ENCODE data around the gene STYX.
A peak's percentile ranks its signal among the peaks of the same experiment; 100 is the strongest.
"Not testable (repeated sequence)": the region's sequence is repeated elsewhere in the genome, so short reads cannot be mapped to it uniquely, and the experiment has no call there.

STYX gene

DNA sequence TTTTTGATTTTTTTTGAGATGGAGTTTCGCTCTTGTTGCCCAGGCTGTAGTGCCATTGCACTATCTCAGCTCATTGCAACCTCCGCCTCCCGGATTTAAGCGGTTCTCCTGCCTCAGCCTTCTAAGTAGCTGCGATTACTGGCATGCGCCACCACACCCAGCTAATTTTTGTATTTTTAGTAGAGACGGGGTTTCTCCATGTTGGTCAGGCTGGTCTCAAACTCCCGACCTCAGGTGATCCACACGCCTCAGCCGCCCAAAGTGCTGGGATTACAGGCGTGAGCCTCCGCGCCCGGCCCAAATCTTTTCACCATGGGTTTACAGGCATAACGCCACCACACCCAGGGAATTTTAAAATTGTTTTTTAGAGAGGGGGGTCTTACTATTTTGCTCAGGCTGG lies 931 bp upstream of the STYX start:
- DNase-seq, result not testable (repeated sequence)

DNA sequence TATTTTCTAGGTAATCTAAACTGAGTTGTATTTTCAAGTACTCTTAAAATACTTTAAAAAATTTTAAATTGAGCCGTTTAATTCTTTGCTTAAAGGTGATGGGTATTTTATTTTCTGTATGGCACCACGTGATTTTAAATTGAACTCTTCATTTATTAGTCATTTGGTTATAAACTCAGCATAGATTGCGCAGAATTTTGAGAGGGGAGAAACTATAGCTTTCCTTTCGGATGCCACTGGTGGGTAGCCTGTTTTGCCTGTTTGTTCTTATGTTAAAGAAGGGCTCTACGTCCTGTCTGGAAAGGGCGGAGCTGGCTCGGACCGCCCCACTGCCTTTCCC lies 411 bp upstream of the STYX start:
- DNase-seq, result no peak

DNA sequence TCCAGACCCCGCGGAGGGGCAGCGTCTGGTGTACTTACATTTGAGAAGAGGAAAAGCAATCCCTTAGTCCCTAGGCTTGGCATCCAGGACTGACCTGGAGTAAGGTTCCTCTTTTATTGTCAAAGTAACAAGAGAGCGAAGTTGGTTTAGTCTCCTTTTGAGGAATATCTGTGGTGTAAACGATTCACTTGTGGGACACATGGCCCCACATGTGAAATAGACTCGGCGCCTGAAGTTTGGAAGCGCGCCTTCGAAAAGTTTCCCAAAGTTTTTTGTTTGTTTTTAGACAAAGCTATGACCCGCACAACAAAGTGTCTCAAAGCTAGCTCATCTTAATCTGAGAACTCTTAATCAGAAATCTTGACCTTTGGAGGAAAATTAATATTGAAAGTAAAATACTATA lies 744 bp downstream of the STYX start:
- DNase-seq, result no peak

DNA sequence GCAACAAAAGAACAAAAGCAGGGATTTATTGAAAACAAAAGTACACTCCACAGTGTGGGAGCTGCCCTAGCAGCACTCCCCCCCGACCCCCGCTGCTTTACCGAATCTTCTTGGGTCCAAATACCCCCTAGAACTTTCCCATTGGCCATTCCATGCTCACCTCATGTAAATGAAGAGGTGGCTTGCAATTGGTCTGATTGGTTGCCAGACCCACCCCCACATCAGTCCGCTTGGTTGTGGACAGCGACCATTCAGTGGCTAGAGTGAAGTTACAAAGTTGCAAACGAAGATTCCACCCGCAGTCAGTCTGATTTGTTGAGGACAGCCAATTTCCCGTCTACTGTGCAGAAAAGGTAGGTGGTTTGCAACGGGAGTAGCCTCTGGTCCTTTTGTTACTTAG lies 3.9 kb downstream of the STYX start:
- no peak for DNase-seq

DNA sequence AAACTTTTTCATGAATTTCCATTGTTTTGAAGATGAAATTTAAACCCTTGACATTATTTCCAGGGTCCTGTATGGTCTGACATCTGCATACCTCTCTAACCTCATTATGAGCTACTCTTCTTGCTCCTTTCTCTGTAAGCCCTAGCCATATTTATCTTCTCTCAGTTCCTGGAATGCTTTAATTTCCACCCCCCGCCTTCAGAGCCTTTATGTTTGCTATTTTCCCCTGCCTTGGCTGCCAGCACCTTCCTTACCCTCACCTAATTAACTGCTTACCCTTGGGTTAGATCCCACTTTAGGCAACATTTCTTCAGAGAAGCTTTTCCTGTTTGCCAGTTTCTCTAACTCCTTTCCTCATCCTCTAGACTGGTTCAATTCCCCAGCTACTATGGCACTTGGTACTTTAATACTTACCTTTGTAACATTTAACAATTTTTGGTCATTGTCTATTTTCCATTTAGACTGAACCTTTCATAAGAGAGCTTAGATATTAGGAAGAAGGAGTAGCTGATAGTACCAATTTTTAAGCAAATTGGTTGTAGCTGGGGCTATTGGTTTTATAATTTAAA lies 6.0 kb downstream of the STYX start:
- no peak for DNase-seq

DNA sequence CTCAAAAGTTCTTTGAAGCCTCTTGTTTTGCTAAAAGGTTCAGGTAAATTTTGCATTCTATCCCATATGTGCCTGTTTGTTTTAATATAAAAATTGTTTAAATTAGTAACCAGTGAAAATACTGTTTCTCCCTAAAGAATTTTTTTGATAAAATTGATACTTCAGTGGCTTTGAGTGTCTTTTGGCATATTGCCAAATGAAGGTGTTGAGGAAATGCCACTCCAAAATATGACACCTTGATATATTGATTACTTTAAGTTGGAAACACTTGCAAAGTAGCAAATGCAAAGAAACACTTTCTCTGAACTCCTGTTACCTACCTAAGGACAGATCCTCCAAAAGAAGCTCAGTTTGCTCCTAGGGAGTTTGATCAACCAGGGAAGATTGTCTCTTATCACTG lies 8.4 kb downstream of the STYX start:
- no peak for DNase-seq

DNA sequence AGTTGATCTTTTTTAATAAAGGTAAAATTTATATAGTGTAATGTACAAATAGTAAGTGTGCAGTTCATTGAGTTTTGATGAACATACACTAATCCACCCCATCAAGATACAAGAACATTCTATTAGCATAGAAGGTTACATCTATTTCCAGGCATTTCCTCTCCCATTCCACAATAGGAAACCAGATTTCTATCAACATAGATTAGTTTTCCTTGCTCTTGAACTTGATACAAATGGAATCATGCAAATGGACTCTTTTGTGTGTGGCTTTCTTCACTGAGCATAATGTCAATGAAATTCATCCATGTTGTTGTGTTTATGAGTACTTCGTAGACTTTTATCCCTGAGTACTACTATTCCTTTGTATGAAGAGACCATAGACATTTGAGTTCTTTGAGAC lies 10.8 kb downstream of the STYX start:
- no peak for DNase-seq

DNA sequence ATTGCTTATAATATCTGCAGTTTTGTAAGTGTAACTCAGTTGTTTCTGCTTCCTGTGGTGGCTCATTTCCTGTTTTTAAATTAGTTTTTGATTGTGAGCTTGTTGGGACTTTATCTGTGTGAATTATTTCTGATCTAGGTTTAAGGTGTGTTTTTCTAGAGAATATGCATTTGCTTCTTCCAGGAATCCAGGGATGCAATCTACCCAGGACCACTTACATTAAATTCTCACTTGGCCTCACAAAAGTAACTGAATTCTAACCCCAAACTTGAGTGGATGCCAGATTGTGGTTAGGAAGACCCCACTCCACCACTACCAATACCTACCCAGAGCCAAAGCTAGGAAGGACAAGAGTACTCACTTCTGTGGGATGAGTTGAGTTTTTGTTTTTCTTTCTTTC lies 11.9 kb downstream of the STYX start:
- DNase-seq, result peak in 1 of 2 donors; percentile 60

DNA sequence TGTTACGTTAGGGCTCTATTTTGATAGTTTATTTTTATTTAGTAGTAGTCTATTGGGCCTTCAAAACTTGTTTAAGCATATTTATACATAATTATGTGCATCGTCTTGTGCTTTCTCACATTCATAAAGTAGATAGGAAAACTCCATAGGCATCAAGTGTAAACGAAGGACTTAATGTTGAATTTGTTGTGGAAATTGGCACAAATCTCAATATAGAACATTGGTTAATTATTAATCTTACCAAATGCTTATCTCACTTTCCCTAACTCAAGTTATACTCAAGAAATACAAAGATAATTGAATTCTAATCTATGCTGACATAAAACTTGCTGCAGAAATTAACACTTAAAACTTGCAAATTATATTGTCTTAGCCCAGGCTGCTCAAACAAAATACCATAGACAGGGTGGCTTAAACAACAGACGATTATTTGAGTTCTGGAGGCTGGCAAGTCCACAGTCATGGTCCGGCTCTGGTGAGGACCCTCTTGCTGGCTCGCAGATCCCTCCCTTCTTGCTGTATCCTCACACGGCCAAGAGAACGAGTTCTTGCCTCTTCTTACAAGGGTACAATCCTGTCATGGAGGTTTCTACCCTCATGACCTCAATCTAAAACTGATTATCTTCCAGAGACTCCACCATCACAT lies 18.8 kb downstream of the STYX start:
- DNase-seq, result no peak

DNA sequence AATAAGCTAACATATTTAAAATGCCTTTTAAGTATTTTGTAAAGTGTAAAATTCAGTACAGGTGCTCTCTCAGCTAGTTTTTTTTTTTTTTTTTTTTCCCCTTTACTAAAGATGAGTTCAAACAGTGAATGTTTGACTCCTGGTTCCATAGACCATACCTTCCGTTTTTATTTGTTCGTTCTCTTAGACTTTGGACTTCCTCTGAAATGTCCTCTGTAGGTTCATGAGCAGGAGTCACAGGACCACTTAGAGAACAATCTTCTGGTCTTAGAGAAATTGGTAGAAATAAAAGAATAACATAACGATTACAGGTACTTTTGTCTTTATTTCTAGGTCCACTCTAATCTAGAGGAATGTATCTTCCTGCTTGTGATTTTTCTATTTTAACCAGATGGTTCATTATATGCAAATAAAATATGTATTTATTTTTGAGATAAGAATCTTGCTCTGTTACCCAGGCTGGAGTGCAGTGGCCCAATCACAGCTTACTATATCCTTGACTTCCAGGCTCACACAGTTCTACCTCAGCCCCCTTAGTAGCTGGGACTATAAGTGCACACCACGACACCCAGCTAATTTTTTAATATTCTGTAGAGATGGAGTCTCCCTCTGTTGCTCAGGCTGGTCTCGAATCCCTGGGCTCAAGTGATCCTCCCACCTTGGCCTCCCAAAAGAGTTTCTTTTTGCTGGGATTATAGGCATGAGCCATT lies 25.8 kb downstream of the STYX start:
- DNase-seq, result no peak

DNA sequence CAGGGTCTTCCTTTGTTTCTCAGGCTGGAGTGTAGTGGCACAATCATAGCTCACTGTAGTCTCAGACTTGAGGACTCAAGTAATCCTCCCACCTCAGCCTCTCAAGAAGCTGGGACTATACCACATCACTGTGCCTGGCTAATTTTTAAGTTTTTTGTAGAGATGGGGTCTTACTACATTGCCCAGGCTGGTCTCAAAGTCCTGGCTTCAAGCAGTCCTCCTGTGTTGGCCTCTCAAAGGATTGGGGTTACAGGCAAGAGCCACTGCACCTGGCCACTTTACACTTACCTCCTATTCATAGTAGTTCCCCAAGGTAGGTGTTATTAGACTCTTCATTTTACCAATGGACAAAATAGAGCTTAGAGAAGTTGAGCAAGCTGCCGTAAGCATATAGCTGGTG lies 29.2 kb downstream of the STYX start:
- no peak for DNase-seq

DNA sequence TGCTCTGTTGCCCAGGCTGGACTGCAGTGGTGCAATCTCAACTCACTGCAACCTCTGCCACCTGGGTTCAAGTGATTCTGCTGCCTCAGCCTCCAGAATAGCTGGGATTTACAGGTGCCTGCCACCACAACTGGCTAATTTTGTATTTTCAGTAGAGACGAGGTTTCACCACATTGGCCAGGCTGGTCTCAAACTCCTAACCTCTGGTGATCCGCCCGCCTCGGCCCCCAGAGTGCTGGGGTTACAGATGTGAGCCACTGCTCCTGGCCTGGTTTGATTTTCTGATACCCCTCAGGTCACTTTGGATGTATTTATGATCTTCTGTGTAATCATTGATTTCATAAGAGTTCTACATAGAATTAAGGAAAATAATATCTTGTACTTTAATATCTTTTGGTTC lies 33.0 kb downstream of the STYX start:
- DNase-seq, result not testable (repeated sequence)

DNA sequence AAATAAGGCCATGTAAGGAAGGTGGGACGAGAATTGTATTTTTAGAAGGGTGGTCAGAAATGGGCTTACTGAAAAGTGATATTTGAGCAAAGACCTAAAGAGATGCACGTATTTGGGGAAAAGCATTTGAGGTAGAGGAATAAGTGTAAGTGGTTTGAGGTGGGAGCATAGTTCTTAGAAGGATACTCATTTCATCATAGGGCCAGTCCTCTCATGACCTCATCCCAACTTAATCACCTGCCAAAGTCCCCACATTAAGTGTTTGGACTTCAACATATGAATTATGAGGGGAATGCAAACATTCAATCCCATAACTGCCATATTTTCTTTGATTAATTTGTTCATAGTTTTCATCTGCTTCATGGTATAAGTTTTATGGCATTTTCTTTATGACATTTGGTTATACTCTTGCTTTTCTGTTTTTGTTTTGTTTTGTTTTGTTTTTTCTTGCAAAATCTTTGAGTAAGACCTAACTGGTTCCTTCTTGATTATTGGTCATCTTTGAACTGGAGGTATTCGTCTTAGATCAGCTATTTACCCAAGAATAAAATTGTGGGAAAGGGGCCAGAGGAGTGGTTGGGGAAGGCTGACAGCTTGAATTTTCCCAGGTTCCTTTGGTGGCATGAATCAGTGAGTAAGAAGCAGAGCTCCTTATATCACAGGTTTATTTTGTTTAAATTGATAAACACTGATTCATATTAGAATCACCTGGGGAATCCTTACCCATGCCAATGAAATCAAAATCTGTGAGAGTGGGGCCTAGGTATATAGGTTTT lies 37.3 kb downstream of the STYX start:
- no peak for DNase-seq

DNA sequence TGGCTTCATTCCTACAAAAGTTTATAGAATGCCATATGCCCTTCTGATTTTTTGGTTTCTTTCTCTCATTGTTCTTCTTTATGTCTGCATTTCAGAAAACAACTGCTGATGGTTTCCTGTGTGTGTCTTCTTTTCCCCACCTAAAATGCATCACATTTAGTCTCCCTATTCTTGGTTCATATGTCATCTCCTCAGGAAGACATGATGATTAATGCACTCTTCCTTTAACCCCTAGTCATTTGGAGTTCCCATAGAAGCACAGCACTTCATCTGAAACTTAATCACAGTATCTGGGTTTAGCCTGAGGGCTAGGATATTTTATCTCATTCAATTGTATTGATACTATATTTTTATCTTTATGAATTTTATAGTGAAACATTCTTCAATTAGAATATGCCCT lies 39.9 kb downstream of the STYX start:
- no peak for DNase-seq

DNA sequence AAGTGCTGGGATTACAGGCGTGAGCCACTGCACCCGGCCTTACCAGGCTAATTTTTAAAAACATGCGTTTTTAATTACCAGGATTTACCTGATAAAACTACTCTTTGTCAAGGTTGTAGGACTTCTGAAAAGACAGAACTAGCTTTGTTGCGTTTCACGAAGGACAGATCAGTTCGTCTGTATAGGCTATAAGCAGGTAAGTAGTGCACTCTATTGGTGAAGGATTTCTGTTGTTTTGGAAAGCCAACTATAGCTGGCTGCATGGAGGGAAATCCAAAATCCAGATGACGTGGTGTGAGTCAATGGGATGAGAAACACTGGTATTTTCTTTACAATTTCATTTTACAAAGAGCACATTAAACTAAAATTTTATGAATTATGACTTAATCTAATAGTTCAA lies 46.9 kb downstream of the STYX start:
- peak in 1 of 2 donors; percentile 29 for DNase-seq

DNA sequence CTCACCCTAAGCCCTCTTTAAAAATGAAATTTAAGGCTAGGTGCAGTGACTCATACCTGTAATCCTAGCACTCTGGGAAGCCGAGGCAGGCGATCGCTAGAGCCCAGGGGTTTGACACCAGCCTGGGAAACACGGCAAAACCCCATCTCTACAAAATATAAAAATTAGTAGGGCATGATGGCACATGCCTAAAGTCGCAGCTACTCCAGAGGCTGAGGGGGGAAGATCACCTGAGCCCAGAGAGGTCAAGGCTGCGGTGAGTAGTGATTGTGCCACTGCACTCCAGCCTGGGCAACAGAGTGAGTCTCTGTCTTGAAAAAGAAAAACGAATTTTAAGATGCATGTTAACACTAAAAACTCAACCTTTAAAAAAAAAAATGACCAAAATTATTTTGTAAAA lies 48.7 kb downstream of the STYX start:
- no peak for DNase-seq

DNA sequence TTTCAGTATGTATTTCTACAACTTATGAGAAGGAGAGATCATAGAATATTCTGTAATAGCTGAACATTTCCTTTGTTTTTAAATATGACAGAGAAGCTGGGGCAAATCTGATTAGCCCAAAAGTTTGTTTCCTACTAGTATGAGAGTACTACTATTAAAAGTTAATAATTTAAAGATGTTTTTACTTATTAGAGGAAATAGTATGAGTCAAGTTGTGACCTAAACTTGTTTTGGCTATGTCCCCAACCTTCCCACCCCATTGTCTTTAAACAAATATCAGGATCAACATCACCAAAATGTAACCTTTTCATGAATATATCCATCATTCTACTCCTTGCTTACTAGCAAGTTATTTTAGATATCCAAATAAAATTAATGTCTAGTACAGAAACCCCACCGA lies 50.9 kb downstream of the STYX start:
- DNase-seq, result no peak

DNA sequence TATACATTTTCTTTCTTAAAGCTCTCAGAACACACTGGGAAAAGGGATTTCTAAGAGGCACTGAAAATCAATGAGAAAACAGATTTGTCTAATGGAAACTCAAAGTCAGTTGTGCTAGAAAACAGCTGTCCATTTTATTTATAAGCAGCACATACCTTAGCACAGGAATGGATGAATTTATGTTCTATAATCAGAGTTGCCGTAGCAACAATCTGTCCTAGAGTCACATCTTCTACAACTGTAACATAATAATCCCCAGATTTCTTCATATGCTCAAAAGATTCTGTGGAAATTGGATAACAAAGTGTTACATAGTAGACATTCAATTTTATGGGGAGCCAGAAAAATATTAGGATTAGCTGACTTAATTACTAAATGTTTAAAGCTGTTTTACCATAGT lies 51.7 kb downstream of the STYX start:
- DNase-seq, result no peak

DNA sequence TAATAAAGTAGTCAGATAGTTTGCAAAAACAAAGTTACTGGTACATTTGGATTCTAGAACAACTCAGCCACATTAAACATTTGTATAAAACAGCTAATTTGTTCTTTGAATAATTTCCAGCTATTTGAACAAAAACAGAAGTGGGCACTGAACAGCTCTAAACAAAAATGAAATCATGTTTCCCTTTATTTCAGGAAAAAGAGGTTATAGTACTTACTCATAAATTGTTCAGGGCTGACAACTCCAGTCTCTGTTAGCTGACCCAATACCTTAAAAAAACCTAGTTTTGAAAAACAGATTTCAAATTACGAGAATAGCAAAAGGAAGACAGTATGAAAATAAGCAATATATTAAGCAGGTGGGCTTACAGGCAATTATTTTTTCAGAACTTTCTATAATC lies 53.2 kb downstream of the STYX start:
- DNase-seq, result no peak

DNA sequence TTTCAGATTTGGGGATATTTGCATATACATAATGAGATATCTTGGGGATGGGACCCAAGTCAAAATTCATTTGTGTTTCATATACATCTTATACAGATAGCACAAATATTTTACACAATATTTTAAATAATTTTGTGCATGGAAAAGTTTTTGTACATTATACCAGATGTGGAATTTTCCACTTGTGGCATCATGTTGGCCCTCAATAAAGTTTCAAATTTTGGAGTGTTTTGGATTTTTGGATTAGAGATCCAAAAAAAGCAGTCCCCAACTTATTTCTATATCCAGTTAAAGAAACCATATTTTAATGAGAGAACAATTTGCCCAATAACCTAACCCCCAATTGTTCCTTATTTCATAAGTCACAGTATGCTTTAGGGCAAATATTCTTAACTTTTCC lies 56.9 kb downstream of the STYX start:
- DNase-seq, result no peak

DNA sequence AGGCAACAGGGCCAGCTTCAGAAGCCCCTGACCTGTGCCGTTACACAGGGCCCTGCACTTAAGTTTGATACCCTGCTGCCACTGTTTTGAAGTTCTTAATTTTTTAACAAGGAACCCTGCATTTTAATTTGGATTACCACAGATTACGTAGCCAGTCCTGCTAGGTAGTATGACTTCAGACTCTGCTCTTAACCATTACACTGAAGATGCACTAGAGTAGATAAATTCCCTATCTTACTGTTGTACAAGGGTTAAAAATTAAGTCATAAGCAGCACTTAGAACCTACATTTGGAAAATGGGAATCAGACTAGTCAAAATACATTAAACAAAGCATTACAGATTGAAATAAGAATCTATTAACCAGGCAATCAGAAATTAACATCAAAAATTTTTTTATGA lies 59.2 kb downstream of the STYX start:
- DNase-seq, result no peak

DNA sequence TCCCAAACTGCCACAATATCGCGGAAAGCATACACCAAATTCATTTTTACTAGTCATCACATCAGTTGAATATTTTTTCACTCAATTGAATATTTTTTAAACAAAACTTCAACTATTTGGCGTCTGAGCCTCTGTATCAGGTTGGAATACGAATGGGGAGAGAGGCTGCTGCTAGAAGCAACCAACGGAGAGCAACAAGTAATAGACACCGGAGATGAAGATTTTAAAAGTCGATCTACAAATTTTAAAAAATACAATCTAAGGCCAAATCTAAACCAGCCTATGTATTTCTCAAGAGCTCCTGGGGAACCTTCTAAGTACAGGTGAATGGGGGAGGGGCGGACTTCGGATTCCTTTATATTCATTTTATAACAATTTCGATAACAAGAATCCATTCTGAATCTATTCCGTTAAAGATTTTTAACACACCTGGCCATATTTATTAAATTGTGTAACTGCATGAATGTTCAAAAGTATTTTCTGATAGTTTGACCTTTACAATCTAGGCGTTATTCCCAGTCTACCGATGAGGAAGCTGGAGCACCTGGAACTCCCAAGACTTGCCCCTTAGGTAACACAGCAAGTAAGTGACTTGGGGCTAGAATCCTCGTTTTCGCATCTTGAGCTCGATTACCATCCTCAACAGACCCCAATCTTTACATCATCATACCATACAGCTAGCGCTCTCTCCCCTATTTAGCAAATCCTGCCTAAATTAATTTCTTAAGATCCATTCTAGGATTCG lies 60.2 kb downstream of the STYX start:
- DNase-seq, result no peak

DNA sequence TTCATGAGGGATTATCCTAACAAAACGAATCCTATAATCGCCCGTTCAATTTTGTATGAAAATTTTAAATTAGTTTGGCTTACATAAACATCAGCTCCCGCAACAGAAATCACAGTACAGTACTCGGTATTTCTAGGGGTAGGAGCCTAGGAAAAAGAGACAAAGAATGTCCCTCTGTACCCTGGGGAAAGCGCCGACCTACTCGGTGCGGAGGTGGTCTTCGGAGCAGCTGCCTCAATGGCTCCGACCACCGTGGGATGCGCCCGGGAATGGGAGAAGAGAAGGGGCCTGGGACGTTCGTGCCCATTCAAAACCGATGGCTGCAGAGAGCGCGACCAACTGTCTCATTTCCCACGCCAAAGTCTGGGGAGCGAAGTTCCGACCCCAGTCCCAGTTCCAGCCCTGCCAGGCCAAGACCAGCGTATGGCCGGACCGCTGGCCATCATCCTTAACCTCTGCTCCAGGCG lies 60.8 kb downstream of the STYX start:
- DNase-seq, result no peak
